Measurements from ENCODE around the gene NPTX1. TPM values are rescaled to one million over a fixed set of nuclear protein-coding genes. Genes with fewer than 3 reads are reported as not detected.

NPTX1 gene
- total and polyA plus RNA-seq, 4 donors: 0.56 to 7.5 (median 1.2) TPM

- peaks cover 0 to 2% (median 0%) of the 10 kb centered on the region in 4 donors for H3K9me3 ChIP-seq (ENCODE audit: control insufficient read depth in 4 of 4, insufficient read depth in 3 of 4, low read length in 3 of 4)
- H3K27ac ChIP-seq (ENCODE audit: low read depth in 1 of 2, low read length in 1 of 2): no peak overlapping the region
- H3K4me3 ChIP-seq: no peak overlapping the region
- no peak overlapping the region for H3K9ac ChIP-seq (ENCODE audit: insufficient read depth in 1 of 2, low read length in 2 of 2)
- DNase-seq (no peak), ATAC-seq (ENCODE audit: insufficient read depth, low FRiP score) (no peak)
- 82 to 85% methylated on average over 24 of the region's 24 CpGs for WGBS, 2 donors
- H3K4me1 ChIP-seq (ENCODE audit: control insufficient read depth in 5 of 5, insufficient read depth in 5 of 5, low read length in 5 of 5): peaks cover 0 to 15% (median 3%) of the 10 kb centered on the region in 5 donors
- TF ChIP-seq, protein P1, sequence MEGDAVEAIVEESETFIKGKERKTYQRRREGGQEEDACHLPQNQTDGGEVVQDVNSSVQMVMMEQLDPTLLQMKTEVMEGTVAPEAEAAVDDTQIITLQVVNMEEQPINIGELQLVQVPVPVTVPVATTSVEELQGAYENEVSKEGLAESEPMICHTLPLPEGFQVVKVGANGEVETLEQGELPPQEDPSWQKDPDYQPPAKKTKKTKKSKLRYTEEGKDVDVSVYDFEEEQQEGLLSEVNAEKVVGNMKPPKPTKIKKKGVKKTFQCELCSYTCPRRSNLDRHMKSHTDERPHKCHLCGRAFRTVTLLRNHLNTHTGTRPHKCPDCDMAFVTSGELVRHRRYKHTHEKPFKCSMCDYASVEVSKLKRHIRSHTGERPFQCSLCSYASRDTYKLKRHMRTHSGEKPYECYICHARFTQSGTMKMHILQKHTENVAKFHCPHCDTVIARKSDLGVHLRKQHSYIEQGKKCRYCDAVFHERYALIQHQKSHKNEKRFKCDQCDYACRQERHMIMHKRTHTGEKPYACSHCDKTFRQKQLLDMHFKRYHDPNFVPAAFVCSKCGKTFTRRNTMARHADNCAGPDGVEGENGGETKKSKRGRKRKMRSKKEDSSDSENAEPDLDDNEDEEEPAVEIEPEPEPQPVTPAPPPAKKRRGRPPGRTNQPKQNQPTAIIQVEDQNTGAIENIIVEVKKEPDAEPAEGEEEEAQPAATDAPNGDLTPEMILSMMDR (IDR thresholded peaks at IDR 0.05; ENCODE audit: control extremely low read depth, extremely low read depth): no peak
- peaks cover 0 to 7% (median 0%) of the 10 kb centered on the region in 3 donors for H3K27me3 ChIP-seq (ENCODE audit: control insufficient read depth in 3 of 3, insufficient read depth in 3 of 3, low read length in 2 of 3)
- H3K36me3 ChIP-seq (ENCODE audit: control insufficient read depth in 4 of 4, insufficient read depth in 4 of 4, low read length in 4 of 4): no peaks in the 10 kb centered on the region
These were observed 25.6 kb upstream of the NPTX1 start for GRCh38 chr17:80501741-80502577.

GRCh38 chr17:80499961-80500665 lies 23.7 kb upstream of the NPTX1 start:
- peaks cover 0 to 13% (median 0%) of the 10 kb centered on the region in 3 donors for H3K27me3 ChIP-seq (ENCODE audit: control insufficient read depth in 3 of 3, insufficient read depth in 3 of 3, low read length in 2 of 3)
- 76 to 86% methylated on average over 21 to 22 of the region's 22 CpGs for WGBS, 2 donors
- no peak overlapping the region for H3K9ac ChIP-seq (ENCODE audit: insufficient read depth in 1 of 2, low read length in 2 of 2)
- H3K9me3 ChIP-seq (ENCODE audit: control insufficient read depth in 4 of 4, insufficient read depth in 3 of 4, low read length in 3 of 4): peaks cover 0 to 2% (median 0%) of the 10 kb centered on the region in 4 donors
- ATAC-seq (ENCODE audit: insufficient read depth, low FRiP score) (no peak), DNase-seq (no peak)
- no peak overlapping the region for H3K27ac ChIP-seq (ENCODE audit: low read depth in 1 of 2, low read length in 1 of 2)
- no peak overlapping the region for H3K4me3 ChIP-seq
- no peaks in the 10 kb centered on the region for H3K36me3 ChIP-seq (ENCODE audit: control insufficient read depth in 4 of 4, insufficient read depth in 4 of 4, low read length in 4 of 4)
- TF ChIP-seq, protein P1 (IDR thresholded peaks at IDR 0.05; ENCODE audit: control extremely low read depth, extremely low read depth): no peak
- H3K4me1 ChIP-seq (ENCODE audit: control insufficient read depth in 5 of 5, insufficient read depth in 5 of 5, low read length in 5 of 5): peaks cover 0 to 15% (median 3%) of the 10 kb centered on the region in 5 donors

DNA sequence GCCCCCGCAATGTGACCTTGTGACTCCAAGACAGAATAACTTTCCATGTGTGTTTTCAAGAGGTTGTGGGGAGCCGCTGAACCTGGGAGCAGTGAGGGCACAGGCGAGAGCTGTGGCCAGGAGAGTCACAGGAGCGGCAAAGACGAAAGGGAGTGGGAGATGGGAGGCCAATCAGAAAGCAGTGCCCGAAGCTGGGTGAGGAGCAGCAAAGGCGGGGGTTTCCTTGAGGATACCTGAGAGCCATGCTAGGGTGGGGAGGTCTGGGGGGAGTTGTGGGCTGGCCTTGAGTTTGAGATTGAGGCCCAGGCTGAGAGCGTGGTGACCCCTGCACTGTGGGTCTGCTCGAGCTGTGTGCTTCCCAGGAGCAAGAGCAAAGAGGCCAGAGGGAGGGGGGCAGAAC lies 23.2 kb upstream of the NPTX1 start:
- TF ChIP-seq, protein P1 (IDR thresholded peaks at IDR 0.05; ENCODE audit: control extremely low read depth, extremely low read depth): no peak
- H3K4me3 ChIP-seq: no peak overlapping the region
- H3K27me3 ChIP-seq (ENCODE audit: control insufficient read depth in 3 of 3, insufficient read depth in 3 of 3, low read length in 2 of 3): peaks cover 0 to 13% (median 0%) of the 10 kb centered on the region in 3 donors
- H3K9me3 ChIP-seq (ENCODE audit: control insufficient read depth in 4 of 4, insufficient read depth in 3 of 4, low read length in 3 of 4): peaks cover 0 to 2% (median 0%) of the 10 kb centered on the region in 4 donors
- no peaks in the 10 kb centered on the region for H3K36me3 ChIP-seq (ENCODE audit: control insufficient read depth in 4 of 4, insufficient read depth in 4 of 4, low read length in 4 of 4)
- DNase-seq: no peak
- ATAC-seq (ENCODE audit: insufficient read depth, low FRiP score): no peak
- no peak overlapping the region for H3K27ac ChIP-seq (ENCODE audit: low read depth in 1 of 2, low read length in 1 of 2)
- WGBS, 2 donors: 73 to 74% methylated on average over 9 of the region's 9 CpGs
- peaks cover 0 to 15% (median 3%) of the 10 kb centered on the region in 5 donors for H3K4me1 ChIP-seq (ENCODE audit: control insufficient read depth in 5 of 5, insufficient read depth in 5 of 5, low read length in 5 of 5)
- H3K9ac ChIP-seq (ENCODE audit: insufficient read depth in 1 of 2, low read length in 2 of 2): no peak overlapping the region

Measured in lung (tissue), 12 donors.